Activated CD4-positive, alpha-beta T cell treated with anti-CD3 and anti-CD28 coated beads, Interleukin-2, amount 50 U/mL, for 48 hours (primary cell): Measurements from ENCODE around the gene NAA38.

Experiments used
- DNase-seq, 2 experiments: peaks; one replicate each; pipeline ENCODE4 v3.0.0-alpha.2; 2020

The NAA38 gene

GRCh38 chr17:7856811-7857712, at the start of gene NAA38:
TSS of gene NAA38 (minus strand) at chr17:7857559. CDS start at chr17:7857463, 96 bp downstream.
- DNase-seq, result peak; percentile 90 to 94

GRCh38 chr17:7903154-7904103, 46.1 kb upstream of the NAA38 start:
- no peak for DNase-seq

- no peak for DNase-seq
Measured at GRCh38 chr17:7897773-7898172, 40.4 kb upstream of the NAA38 start.

GRCh38 chr17:7897090-7897489, 39.7 kb upstream of the NAA38 start:
- no peak for DNase-seq

GRCh38 chr17:7894866-7895265, 37.5 kb upstream of the NAA38 start:
- DNase-seq, result no peak

GRCh38 chr17:7894226-7894625, 36.9 kb upstream of the NAA38 start:
- DNase-seq, result no peak

GRCh38 chr17:7893187-7893880, 36.0 kb upstream of the NAA38 start:
- no peak for DNase-seq

GRCh38 chr17:7889166-7889955, 32.0 kb upstream of the NAA38 start:
- peak; percentile 61 to 69 for DNase-seq

GRCh38 chr17:7888184-7888920, 31.0 kb upstream of the NAA38 start, which contains the start of gene CHD3:
TSS of gene CHD3 (plus strand) at chr17:7888789. CDS start at chr17:7889001, 212 bp downstream.
- peak; percentile 71 to 81 for DNase-seq

GRCh38 chr17:7887482-7888183, 30.3 kb upstream of the NAA38 start:
- peak; percentile 91 to 94 for DNase-seq

GRCh38 chr17:7887038-7887481, 29.7 kb upstream of the NAA38 start:
- DNase-seq, result no peak

- DNase-seq, result peak; percentile 60 to 68
Measured at GRCh38 chr17:7886227-7887037, 29.1 kb upstream of the NAA38 start.

GRCh38 chr17:7885367-7886226, 28.2 kb upstream of the NAA38 start:
- DNase-seq, result peak; percentile 48 to 59

GRCh38 chr17:7884581-7885366, 27.4 kb upstream of the NAA38 start:
- DNase-seq, result peak; percentile 29 to 36

GRCh38 chr17:7883781-7884386, 26.5 kb upstream of the NAA38 start:
- peak; percentile 33 to 35 for DNase-seq

GRCh38 chr17:7882629-7883028, 25.3 kb upstream of the NAA38 start:
- no peak for DNase-seq

- DNase-seq, result peak in 1 of 2 experiments; percentile 12
Measured at GRCh38 chr17:7882068-7882467, 24.7 kb upstream of the NAA38 start.
